Measurements from ENCODE around the gene TUB. TPM values are rescaled to one million over a fixed set of nuclear protein-coding genes. Genes with fewer than 3 reads are reported as not detected.
A peak's percentile ranks its signal among the peaks of the same experiment; 100 is the strongest.

TUB gene
- total RNA-seq, 1 experiment from 2014 or later, result not detected

- no peak overlapping the region for H3K27ac ChIP-seq
- no TSS peak for BruUV-seq (replicated peaks)
- no peaks in the 10 kb centered on the region; the same call in 1 of the 2 replicates for H3F3A ChIP-seq (ENCODE audit: insufficient read depth, low read depth)
- H3K79me2 ChIP-seq (ENCODE audit: low read depth), result no peaks in the 10 kb centered on the region
- no peak overlapping the region for H3K4me3 ChIP-seq
- CTCF ChIA-PET, result no interaction called here
- no peaks in the 10 kb centered on the region for H4K20me1 ChIP-seq (ENCODE audit: insufficient read depth)
- no peaks in the 10 kb centered on the region for H3K27me3 ChIP-seq (ENCODE audit: insufficient read depth, low read depth)
- intact Hi-C loops (cut with micrococcal nuclease; ENCODE audit: unreplicated experiment), result no loop called here
- POLR2A ChIA-PET (ENCODE audit: unreplicated experiment), result no interaction called here
- TF ChIP-seq, protein P1, sequence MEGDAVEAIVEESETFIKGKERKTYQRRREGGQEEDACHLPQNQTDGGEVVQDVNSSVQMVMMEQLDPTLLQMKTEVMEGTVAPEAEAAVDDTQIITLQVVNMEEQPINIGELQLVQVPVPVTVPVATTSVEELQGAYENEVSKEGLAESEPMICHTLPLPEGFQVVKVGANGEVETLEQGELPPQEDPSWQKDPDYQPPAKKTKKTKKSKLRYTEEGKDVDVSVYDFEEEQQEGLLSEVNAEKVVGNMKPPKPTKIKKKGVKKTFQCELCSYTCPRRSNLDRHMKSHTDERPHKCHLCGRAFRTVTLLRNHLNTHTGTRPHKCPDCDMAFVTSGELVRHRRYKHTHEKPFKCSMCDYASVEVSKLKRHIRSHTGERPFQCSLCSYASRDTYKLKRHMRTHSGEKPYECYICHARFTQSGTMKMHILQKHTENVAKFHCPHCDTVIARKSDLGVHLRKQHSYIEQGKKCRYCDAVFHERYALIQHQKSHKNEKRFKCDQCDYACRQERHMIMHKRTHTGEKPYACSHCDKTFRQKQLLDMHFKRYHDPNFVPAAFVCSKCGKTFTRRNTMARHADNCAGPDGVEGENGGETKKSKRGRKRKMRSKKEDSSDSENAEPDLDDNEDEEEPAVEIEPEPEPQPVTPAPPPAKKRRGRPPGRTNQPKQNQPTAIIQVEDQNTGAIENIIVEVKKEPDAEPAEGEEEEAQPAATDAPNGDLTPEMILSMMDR (conservative IDR thresholded peaks at IDR 0.05), result no peak
- no peak for TF ChIP-seq EZH2 (IDR thresholded peaks at IDR 0.05; ENCODE audit: low read depth)
- no peaks in the 10 kb centered on the region for H3K9me2 ChIP-seq (ENCODE audit: insufficient read depth)
- no peak overlapping the region for H3K4me2 ChIP-seq
- peaks cover 12% of the 10 kb centered on the region for H3K4me1 ChIP-seq (replicated peaks; ENCODE audit: insufficient read depth)
- H3K36me3 ChIP-seq (ENCODE audit: low read depth), result no peaks in the 10 kb centered on the region
- no peak overlapping the region for H2AFZ ChIP-seq
- H3K9me3 ChIP-seq (ENCODE audit: insufficient read depth, low read depth), result no peaks in the 10 kb centered on the region
- no peak for DNase-seq
Observed at GRCh38 chr11:8066911-8067455, 14.0 kb upstream of the TUB start.

- Histone ChIP-seq H3K27ac (no peak overlapping the region), H3K4me3 (no peak overlapping the region), H2AFZ (no peak overlapping the region), H3K9me3 (ENCODE audit: insufficient read depth, low read depth) (no peaks in the 10 kb centered on the region), H3K27me3 (ENCODE audit: insufficient read depth, low read depth) (no peaks in the 10 kb centered on the region), H3K4me1 (replicated peaks; ENCODE audit: insufficient read depth) (peaks cover 12% of the 10 kb centered on the region), H3K4me2 (no peak overlapping the region), H4K20me1 (ENCODE audit: insufficient read depth) (no peaks in the 10 kb centered on the region), H3K79me2 (ENCODE audit: low read depth) (no peaks in the 10 kb centered on the region), H3F3A (ENCODE audit: insufficient read depth, low read depth) (no peaks in the 10 kb centered on the region; the same call in 1 of the 2 replicates), H3K9me2 (ENCODE audit: insufficient read depth) (no peaks in the 10 kb centered on the region), H3K36me3 (ENCODE audit: low read depth) (no peaks in the 10 kb centered on the region)
- no TSS peak for BruUV-seq (replicated peaks)
- POLR2A ChIA-PET (ENCODE audit: unreplicated experiment), result no interaction called here
- no peak for DNase-seq
- TF ChIP-seq EZH2 (IDR thresholded peaks at IDR 0.05; ENCODE audit: low read depth), result no peak
- TF ChIP-seq, protein P1 (conservative IDR thresholded peaks at IDR 0.05), result no peak
- intact Hi-C loops (cut with micrococcal nuclease; ENCODE audit: unreplicated experiment), result no loop called here
- CTCF ChIA-PET, result no interaction called here
Observed at GRCh38 chr11:8067567-8067928, 13.5 kb upstream of the TUB start.

GRCh38 chr11:8067929-8068575 is 13.0 kb upstream of the TUB start:
- H3K9me2 ChIP-seq (ENCODE audit: insufficient read depth), result no peaks in the 10 kb centered on the region
- intact Hi-C loops (cut with micrococcal nuclease; ENCODE audit: unreplicated experiment), result no loop called here
- H3K27me3 ChIP-seq (ENCODE audit: insufficient read depth, low read depth), result no peaks in the 10 kb centered on the region
- H3K4me3 ChIP-seq, result no peak overlapping the region
- peaks cover 12% of the 10 kb centered on the region for H3K4me1 ChIP-seq (replicated peaks; ENCODE audit: insufficient read depth)
- no peaks in the 10 kb centered on the region for H3K79me2 ChIP-seq (ENCODE audit: low read depth)
- no peaks in the 10 kb centered on the region; the same call in 1 of the 2 replicates for H3F3A ChIP-seq (ENCODE audit: insufficient read depth, low read depth)
- H3K9me3 ChIP-seq (ENCODE audit: insufficient read depth, low read depth), result no peaks in the 10 kb centered on the region
- CTCF ChIA-PET, result no interaction called here
- POLR2A ChIA-PET (ENCODE audit: unreplicated experiment), result interaction anchor here (0.6 kb wide), 1 partner anchor 163 kb away, joined by 4 read pairs; no protein-coding TSS in a partner anchor
- H3K27ac ChIP-seq, result no peak overlapping the region
- H2AFZ ChIP-seq, result no peak overlapping the region
- BruUV-seq (replicated peaks), result no TSS peak
- no peaks in the 10 kb centered on the region for H3K36me3 ChIP-seq (ENCODE audit: low read depth)
- no peak for TF ChIP-seq EZH2 (IDR thresholded peaks at IDR 0.05; ENCODE audit: low read depth)
- TF ChIP-seq, protein P1 (conservative IDR thresholded peaks at IDR 0.05), result no peak
- no peak for DNase-seq
- peak overlapping the region; percentile 48; the same call in 1 of the 2 replicates for H3K4me2 ChIP-seq
- no peaks in the 10 kb centered on the region for H4K20me1 ChIP-seq (ENCODE audit: insufficient read depth)
